ENCODE results near the gene EPPIN.

- TF ChIP-seq, protein P1, sequence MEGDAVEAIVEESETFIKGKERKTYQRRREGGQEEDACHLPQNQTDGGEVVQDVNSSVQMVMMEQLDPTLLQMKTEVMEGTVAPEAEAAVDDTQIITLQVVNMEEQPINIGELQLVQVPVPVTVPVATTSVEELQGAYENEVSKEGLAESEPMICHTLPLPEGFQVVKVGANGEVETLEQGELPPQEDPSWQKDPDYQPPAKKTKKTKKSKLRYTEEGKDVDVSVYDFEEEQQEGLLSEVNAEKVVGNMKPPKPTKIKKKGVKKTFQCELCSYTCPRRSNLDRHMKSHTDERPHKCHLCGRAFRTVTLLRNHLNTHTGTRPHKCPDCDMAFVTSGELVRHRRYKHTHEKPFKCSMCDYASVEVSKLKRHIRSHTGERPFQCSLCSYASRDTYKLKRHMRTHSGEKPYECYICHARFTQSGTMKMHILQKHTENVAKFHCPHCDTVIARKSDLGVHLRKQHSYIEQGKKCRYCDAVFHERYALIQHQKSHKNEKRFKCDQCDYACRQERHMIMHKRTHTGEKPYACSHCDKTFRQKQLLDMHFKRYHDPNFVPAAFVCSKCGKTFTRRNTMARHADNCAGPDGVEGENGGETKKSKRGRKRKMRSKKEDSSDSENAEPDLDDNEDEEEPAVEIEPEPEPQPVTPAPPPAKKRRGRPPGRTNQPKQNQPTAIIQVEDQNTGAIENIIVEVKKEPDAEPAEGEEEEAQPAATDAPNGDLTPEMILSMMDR (IDR thresholded peaks at IDR 0.05), result no peak
- no peak for TF ChIP-seq POLR2A (IDR thresholded peaks at IDR 0.05)
These were observed 1.2 kb upstream of the EPPIN start for GRCh38 chr20:45548410-45548809.

All from lower leg skin (tissue), 3 donors.